ENCODE data around the gene NAPG. TPM values are rescaled to one million over a fixed set of nuclear protein-coding genes. Genes with fewer than 3 reads are reported as not detected.

Gene NAPG
- total and polyA plus RNA-seq, 10 of the 15 experiments (the other 5 are each of a cell fraction or from before 2014, with no cell fraction given), result 20.5 to 34.8 (median 24.0) TPM

- intact Hi-C loops (cut with micrococcal nuclease; ENCODE audit: unreplicated experiment) (no loop called here), in situ Hi-C loops (cut with MboI) (loop anchor here (5.0 kb wide), 1 partner anchor 549 kb away; no protein-coding TSS in a partner anchor)
- no peak overlapping the region for H3K27ac ChIP-seq (ENCODE audit: control insufficient read depth, insufficient read depth)
- no peak overlapping the region for H2AFZ ChIP-seq (ENCODE audit: control insufficient read depth, low read depth, low read length)
- no peak for FAIRE-seq
- no peaks in the 10 kb centered on the region for H3K36me3 ChIP-seq (ENCODE audit: control insufficient read depth in 2 of 2, insufficient read depth in 2 of 2, low read length in 1 of 2)
- no peak for ATAC-seq
- H3K27me3 ChIP-seq (replicated peaks in 1 of 2; ENCODE audit: control insufficient read depth in 2 of 2, insufficient read depth in 2 of 2, low read length in 1 of 2), result peaks cover 0 to 4% of the 10 kb centered on the region in 2 experiments; a peak in 1 of 4 replicates
- no TSS peak for BruUV-seq (replicated peaks)
- H3K4me3 ChIP-seq, result no peak overlapping the region
- no peaks in the 10 kb centered on the region for H3K9me3 ChIP-seq (replicated peaks; ENCODE audit: control insufficient read depth, insufficient read depth, low read length)
- ChIA-PET RAD21 (ENCODE audit: unreplicated experiment) (interaction anchor here (1.0 to 1.2 kb wide), 2 partner anchors 39 to 629 kb away, joined by 3 to 4 read pairs; no protein-coding TSS in a partner anchor), POLR2A (no interaction called here), SMC1A (ENCODE audit: uncharacterized antibody, unreplicated experiment) (interaction anchor here (1.2 to 2.9 kb wide), 2 partner anchors 550 to 630 kb away, joined by 3 to 14 read pairs; no protein-coding TSS in a partner anchor), CTCF (interaction anchor here (0.8 to 2.3 kb wide), 6 partner anchors 10 to 632 kb away, joined by 3 to 16 read pairs (median 4); no protein-coding TSS in a partner anchor)
- peaks cover 7% of the 10 kb centered on the region for H3K79me2 ChIP-seq (ENCODE audit: control insufficient read depth, insufficient read depth, low read length)
- no peak for DNase-seq (ENCODE audit: low read depth, low spot score)
- H3K9ac ChIP-seq (ENCODE audit: control insufficient read depth, insufficient read depth, low read length), result no peak overlapping the region
- TF ChIP-seq, protein P1, sequence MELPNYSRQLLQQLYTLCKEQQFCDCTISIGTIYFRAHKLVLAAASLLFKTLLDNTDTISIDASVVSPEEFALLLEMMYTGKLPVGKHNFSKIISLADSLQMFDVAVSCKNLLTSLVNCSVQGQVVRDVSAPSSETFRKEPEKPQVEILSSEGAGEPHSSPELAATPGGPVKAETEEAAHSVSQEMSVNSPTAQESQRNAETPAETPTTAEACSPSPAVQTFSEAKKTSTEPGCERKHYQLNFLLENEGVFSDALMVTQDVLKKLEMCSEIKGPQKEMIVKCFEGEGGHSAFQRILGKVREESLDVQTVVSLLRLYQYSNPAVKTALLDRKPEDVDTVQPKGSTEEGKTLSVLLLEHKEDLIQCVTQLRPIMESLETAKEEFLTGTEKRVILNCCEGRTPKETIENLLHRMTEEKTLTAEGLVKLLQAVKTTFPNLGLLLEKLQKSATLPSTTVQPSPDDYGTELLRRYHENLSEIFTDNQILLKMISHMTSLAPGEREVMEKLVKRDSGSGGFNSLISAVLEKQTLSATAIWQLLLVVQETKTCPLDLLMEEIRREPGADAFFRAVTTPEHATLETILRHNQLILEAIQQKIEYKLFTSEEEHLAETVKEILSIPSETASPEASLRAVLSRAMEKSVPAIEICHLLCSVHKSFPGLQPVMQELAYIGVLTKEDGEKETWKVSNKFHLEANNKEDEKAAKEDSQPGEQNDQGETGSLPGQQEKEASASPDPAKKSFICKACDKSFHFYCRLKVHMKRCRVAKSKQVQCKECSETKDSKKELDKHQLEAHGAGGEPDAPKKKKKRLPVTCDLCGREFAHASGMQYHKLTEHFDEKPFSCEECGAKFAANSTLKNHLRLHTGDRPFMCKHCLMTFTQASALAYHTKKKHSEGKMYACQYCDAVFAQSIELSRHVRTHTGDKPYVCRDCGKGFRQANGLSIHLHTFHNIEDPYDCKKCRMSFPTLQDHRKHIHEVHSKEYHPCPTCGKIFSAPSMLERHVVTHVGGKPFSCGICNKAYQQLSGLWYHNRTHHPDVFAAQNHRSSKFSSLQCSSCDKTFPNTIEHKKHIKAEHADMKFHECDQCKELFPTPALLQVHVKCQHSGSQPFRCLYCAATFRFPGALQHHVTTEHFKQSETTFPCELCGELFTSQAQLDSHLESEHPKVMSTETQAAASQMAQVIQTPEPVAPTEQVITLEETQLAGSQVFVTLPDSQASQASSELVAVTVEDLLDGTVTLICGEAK (IDR thresholded peaks at IDR 0.05; ENCODE audit: borderline replicate concordance), result no peak
- TF ChIP-seq RCOR1 (conservative IDR thresholded peaks at IDR 0.05; ENCODE audit: low read depth, low read length), result no peak
- TF ChIP-seq PAX5 (IDR thresholded peaks at IDR 0.05; ENCODE audit: borderline replicate concordance, low read depth, low read length), result no peak
- no peak for TF ChIP-seq ZSCAN29 (IDR thresholded peaks at IDR 0.05)
- TF ChIP-seq, protein P2, sequence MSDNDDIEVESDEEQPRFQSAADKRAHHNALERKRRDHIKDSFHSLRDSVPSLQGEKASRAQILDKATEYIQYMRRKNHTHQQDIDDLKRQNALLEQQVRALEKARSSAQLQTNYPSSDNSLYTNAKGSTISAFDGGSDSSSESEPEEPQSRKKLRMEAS (IDR thresholded peaks at IDR 0.05; ENCODE audit: low read depth, low read length), result no peak
- no peak for TF ChIP-seq SREBF1 (IDR thresholded peaks at IDR 0.05; ENCODE audit: low read length)
- TF ChIP-seq TCF3 (IDR thresholded peaks at IDR 0.05; ENCODE audit: borderline replicate concordance, insufficient read depth, low read depth, low read length), result no peak
- TF ChIP-seq, protein P3, sequence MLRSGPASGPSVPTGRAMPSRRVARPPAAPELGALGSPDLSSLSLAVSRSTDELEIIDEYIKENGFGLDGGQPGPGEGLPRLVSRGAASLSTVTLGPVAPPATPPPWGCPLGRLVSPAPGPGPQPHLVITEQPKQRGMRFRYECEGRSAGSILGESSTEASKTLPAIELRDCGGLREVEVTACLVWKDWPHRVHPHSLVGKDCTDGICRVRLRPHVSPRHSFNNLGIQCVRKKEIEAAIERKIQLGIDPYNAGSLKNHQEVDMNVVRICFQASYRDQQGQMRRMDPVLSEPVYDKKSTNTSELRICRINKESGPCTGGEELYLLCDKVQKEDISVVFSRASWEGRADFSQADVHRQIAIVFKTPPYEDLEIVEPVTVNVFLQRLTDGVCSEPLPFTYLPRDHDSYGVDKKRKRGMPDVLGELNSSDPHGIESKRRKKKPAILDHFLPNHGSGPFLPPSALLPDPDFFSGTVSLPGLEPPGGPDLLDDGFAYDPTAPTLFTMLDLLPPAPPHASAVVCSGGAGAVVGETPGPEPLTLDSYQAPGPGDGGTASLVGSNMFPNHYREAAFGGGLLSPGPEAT (IDR thresholded peaks at IDR 0.05; ENCODE audit: low read depth), result no peak
- no peak for TF ChIP-seq BHLHE40 (IDR thresholded peaks at IDR 0.05; ENCODE audit: borderline replicate concordance in 1 of 2, low read depth in 2 of 2, low read length in 1 of 2)
- TF ChIP-seq GABPA (IDR thresholded peaks at IDR 0.05; ENCODE audit: low read depth), result no peak
- no peak for TF ChIP-seq MEF2A (IDR thresholded peaks at IDR 0.05; ENCODE audit: insufficient read depth, low read depth, low read length)
- 37% methylated on average over 8 of the region's 8 CpGs for WGBS (ENCODE audit: insufficient coverage, insufficient replicate concordance, low lambda C conversion rate, missing lambda C conversion rate)
- no peaks in the 10 kb centered on the region for H4K20me1 ChIP-seq (ENCODE audit: control insufficient read depth, insufficient read depth)
- H3K4me2 ChIP-seq (ENCODE audit: control insufficient read depth, insufficient read depth), result no peak overlapping the region
- H3K4me1 ChIP-seq (ENCODE audit: control insufficient read depth, insufficient read depth, low read length), result peaks cover 6% of the 10 kb centered on the region
These were observed 4.3 kb upstream of the NAPG start for GRCh38 chr18:10521566-10521965.

All from GM12878 (cell line).